Activated CD4-positive, alpha-beta memory T cell treated with anti-CD3 and anti-CD28 coated beads for 36 hours (primary cell): ENCODE measurements around the gene HOXC10. TPM values are rescaled to one million over a fixed set of nuclear protein-coding genes. Genes with fewer than 3 reads are reported as not detected.

Experiments
- CTCF ChIA-PET: fragments of 350-600 bp; sonication (Branson Sonifier 250); formaldehyde crosslinking; loops from one replicate; lab custom pipeline; 2021; ENCODE audit warnings: antibody characterized with exemption, inconsistent platforms; lab: Charles Lee
- POLR2A ChIA-PET: fragments of 350-600 bp; sonication (Branson Sonifier 250); formaldehyde crosslinking; loops from one replicate; lab custom pipeline; 2021; ENCODE audit warnings: antibody characterized with exemption; lab: Charles Lee
- DNase-seq: peaks from one replicate; pipeline ENCODE4 v3.0.0-alpha.2; 2020
- H3K27ac Mint-ChIP-seq: one replicate; pipeline ENCODE4 v1.8.0; 2021; ENCODE audit warnings: mixed read lengths
- H3K27me3 Mint-ChIP-seq: one replicate; pipeline ENCODE4 v1.8.0; 2021; ENCODE audit warnings: mixed read lengths
- H3K36me3 Mint-ChIP-seq: one replicate; pipeline ENCODE4 v1.8.0; 2021; ENCODE audit warnings: mixed read lengths
- H3K4me1 Mint-ChIP-seq: one replicate; pipeline ENCODE4 v1.8.0; 2021; ENCODE audit warnings: low read depth, mixed read lengths
- H3K4me3 Mint-ChIP-seq: one replicate; pipeline ENCODE4 v1.8.0; 2021; ENCODE audit warnings: mild to moderate bottlenecking, mixed read lengths
- H3K9me3 Mint-ChIP-seq: one replicate; pipeline ENCODE4 v1.8.0; 2021; ENCODE audit warnings: mixed read lengths
- intact Hi-C: fragments of 100-400 bp; cut with micrococcal nuclease; formaldehyde crosslinking; loops from one replicate; pipeline ENCODE4 v1.15.1; 2023
- total RNA-seq, 2 experiments: library from RNA; stranded (reverse); gene quantifications; one replicate each; pipeline ENCODE4 v1.2.3, GENCODE V29; 2021

HOXC10 gene
- total RNA-seq, 2 experiments from 2014 or later: not detected

GRCh38 chr12:54033106-54033979 is 48.4 kb downstream of the HOXC10 start:
- Mint-ChIP-seq H3K27me3 (peaks cover 64% of the 10 kb centered on the region), H3K27ac (no peak overlapping the region), H3K36me3 (peaks cover 3% of the 10 kb centered on the region), H3K9me3 (peaks cover 5% of the 10 kb centered on the region), H3K4me3 (no peak overlapping the region), H3K4me1 (peaks cover 20% of the 10 kb centered on the region)
- intact Hi-C loops: loop anchor here (1.0 to 5.0 kb wide), 4 partner anchors 17 to 158 kb away; no protein-coding TSS in a partner anchor
- no peak for DNase-seq
- CTCF ChIA-PET: interaction anchor here (0.7 to 4.6 kb wide), 23 partner anchors 10 to 185 kb away, joined by 3 to 81 read pairs (median 7); partner anchors contain the start of genes HOXC10, HOXC4, HOXC8 and HOXC9
- POLR2A ChIA-PET: interaction anchor here (0.7 to 1.0 kb wide), 2 partner anchors 158 to 168 kb away, joined by 3 to 4 read pairs; no protein-coding TSS in a partner anchor

- peaks cover 3% of the 10 kb centered on the region for H3K36me3 Mint-ChIP-seq
- ChIA-PET CTCF (interaction anchor here (0.6 to 4.6 kb wide), 7 partner anchors 11 to 167 kb away, joined by 4 to 81 read pairs (median 5); partner anchors contain the start of gene SMUG1), POLR2A (no interaction called here)
- intact Hi-C loops: loop anchor here (1.0 to 5.0 kb wide), 4 partner anchors 17 to 157 kb away; no protein-coding TSS in a partner anchor
- H3K27ac Mint-ChIP-seq: no peak overlapping the region
- peaks cover 5% of the 10 kb centered on the region for H3K9me3 Mint-ChIP-seq
- no peak overlapping the region for H3K4me3 Mint-ChIP-seq
- peaks cover 67% of the 10 kb centered on the region for H3K27me3 Mint-ChIP-seq
- H3K4me1 Mint-ChIP-seq: peaks cover 17% of the 10 kb centered on the region
- no peak for DNase-seq
Observed at GRCh38 chr12:54033980-54034784, 49.2 kb downstream of the HOXC10 start.

- H3K36me3 Mint-ChIP-seq: peaks cover 3% of the 10 kb centered on the region
- H3K4me3 Mint-ChIP-seq: peak overlapping the region; percentile 38
- no peak overlapping the region for H3K27ac Mint-ChIP-seq
- ChIA-PET CTCF (interaction anchor here (0.6 to 4.3 kb wide), 6 partner anchors 10 to 173 kb away, joined by 3 to 55 read pairs (median 4); no protein-coding TSS in a partner anchor), POLR2A (no interaction called here)
- H3K27me3 Mint-ChIP-seq: peaks cover 68% of the 10 kb centered on the region
- peaks cover 5% of the 10 kb centered on the region for H3K9me3 Mint-ChIP-seq
- peaks cover 14% of the 10 kb centered on the region for H3K4me1 Mint-ChIP-seq
- intact Hi-C loops: loop anchor here (5.0 kb wide), 1 partner anchor 38 kb away; no protein-coding TSS in a partner anchor
- DNase-seq: no peak
Observed at GRCh38 chr12:54034785-54035310, 49.9 kb downstream of the HOXC10 start.

GRCh38 chr12:54035568-54036264 is 50.8 kb downstream of the HOXC10 start:
- intact Hi-C loops: no loop called here
- CTCF ChIA-PET: interaction anchor here (1.2 to 1.7 kb wide), 4 partner anchors 9 to 172 kb away, joined by 3 to 5 read pairs (median 4); no protein-coding TSS in a partner anchor

GRCh38 chr12:54036620-54037359 is 51.8 kb downstream of the HOXC10 start:
- Mint-ChIP-seq H3K4me1 (peaks cover 13% of the 10 kb centered on the region), H3K27ac (no peak overlapping the region), H3K27me3 (peaks cover 69% of the 10 kb centered on the region), H3K36me3 (peaks cover 3% of the 10 kb centered on the region), H3K4me3 (no peak overlapping the region), H3K9me3 (peaks cover 5% of the 10 kb centered on the region)
- ChIA-PET POLR2A (no interaction called here), CTCF (interaction anchor here (0.8 kb wide), 1 partner anchor 166 kb away, joined by 3 read pairs; no protein-coding TSS in a partner anchor)
- intact Hi-C loops: no loop called here
- no peak for DNase-seq

More at GRCh38 chr12:54035568-54036264, 50.8 kb downstream of the HOXC10 start:
- peaks cover 5% of the 10 kb centered on the region for H3K9me3 Mint-ChIP-seq
- peaks cover 13% of the 10 kb centered on the region for H3K4me1 Mint-ChIP-seq
- H3K27me3 Mint-ChIP-seq: peaks cover 71% of the 10 kb centered on the region
- POLR2A ChIA-PET: no interaction called here
- no peak overlapping the region for H3K27ac Mint-ChIP-seq
- no peak overlapping the region for H3K4me3 Mint-ChIP-seq
- no peak for DNase-seq
- peaks cover 3% of the 10 kb centered on the region for H3K36me3 Mint-ChIP-seq

GRCh38 chr12:54037360-54038283 is 52.7 kb downstream of the HOXC10 start:
- H3K36me3 Mint-ChIP-seq: peaks cover 2% of the 10 kb centered on the region
- no peak overlapping the region for H3K27ac Mint-ChIP-seq
- ChIA-PET CTCF (interaction anchor here (0.8 to 1.1 kb wide), 3 partner anchors 154 to 165 kb away, joined by 3 to 5 read pairs (median 3); no protein-coding TSS in a partner anchor), POLR2A (no interaction called here)
- intact Hi-C loops: no loop called here
- H3K4me1 Mint-ChIP-seq: peaks cover 12% of the 10 kb centered on the region
- DNase-seq: no peak
- H3K9me3 Mint-ChIP-seq: peaks cover 4% of the 10 kb centered on the region
- peaks cover 67% of the 10 kb centered on the region for H3K27me3 Mint-ChIP-seq
- H3K4me3 Mint-ChIP-seq: no peak overlapping the region

GRCh38 chr12:54038284-54038870 is 53.4 kb downstream of the HOXC10 start:
- Mint-ChIP-seq H3K36me3 (no peaks in the 10 kb centered on the region), H3K27ac (no peak overlapping the region), H3K9me3 (no peaks in the 10 kb centered on the region), H3K4me3 (no peak overlapping the region), H3K4me1 (peaks cover 7% of the 10 kb centered on the region), H3K27me3 (peaks cover 66% of the 10 kb centered on the region)
- CTCF ChIA-PET: interaction anchor here (1.0 to 1.1 kb wide), 2 partner anchors 153 to 163 kb away, joined by 3 to 5 read pairs; no protein-coding TSS in a partner anchor
- intact Hi-C loops: no loop called here
- POLR2A ChIA-PET: no interaction called here
- DNase-seq: no peak

GRCh38 chr12:54038871-54039414 is 54.0 kb downstream of the HOXC10 start:
- Mint-ChIP-seq H3K36me3 (no peaks in the 10 kb centered on the region), H3K4me3 (no peak overlapping the region), H3K27me3 (peaks cover 69% of the 10 kb centered on the region), H3K4me1 (peaks cover 4% of the 10 kb centered on the region), H3K27ac (no peak overlapping the region), H3K9me3 (no peaks in the 10 kb centered on the region)
- ChIA-PET POLR2A (no interaction called here), CTCF (interaction anchor here (1.0 kb wide), 1 partner anchor 153 kb away, joined by 5 read pairs; no protein-coding TSS in a partner anchor)
- intact Hi-C loops: no loop called here
- DNase-seq: no peak

- no peaks in the 10 kb centered on the region for H3K4me1 Mint-ChIP-seq
- no peaks in the 10 kb centered on the region for H3K9me3 Mint-ChIP-seq
- CTCF ChIA-PET: no interaction called here
Observed at GRCh38 chr12:54039417-54040147, 54.6 kb downstream of the HOXC10 start.

More at GRCh38 chr12:54039417-54040147, 54.6 kb downstream of the HOXC10 start:
- POLR2A ChIA-PET: no interaction called here
- DNase-seq: no peak
- peaks cover 70% of the 10 kb centered on the region for H3K27me3 Mint-ChIP-seq
- H3K4me3 Mint-ChIP-seq: no peak overlapping the region
- intact Hi-C loops: no loop called here
- no peaks in the 10 kb centered on the region for H3K36me3 Mint-ChIP-seq
- H3K27ac Mint-ChIP-seq: no peak overlapping the region
